Neural progenitor cell (in vitro differentiated cells): Measurements from ENCODE around the gene HOXA5. TPM values are rescaled to one million over a fixed set of nuclear protein-coding genes. Genes with fewer than 3 reads are reported as not detected.
A peak's percentile ranks its signal among the peaks of the same experiment; 100 is the strongest.

Source experiments
- DNase-seq: peaks from one replicate; pipeline ENCODE4 v3.0.0-alpha.2; 2016; ENCODE audit warnings: low spot score
- H2AFZ ChIP-seq: fragments of 200-600 bp; sonication (generic); replicated peaks from 2 replicates; pipeline ENCODE4 v1.6.1; 2016; ENCODE audit warnings: antibody characterized with exemption
- H3F3A ChIP-seq: fragments of 200-600 bp; sonication (generic); 2 replicates; pipeline ENCODE4 v1.6.1; 2016; ENCODE audit warnings: antibody characterized with exemption, low read depth
- H3K27ac ChIP-seq: fragments of 200-600 bp; sonication (generic); 2 replicates; pipeline ENCODE4 v1.5.1; 2016; ENCODE audit warnings: mild to moderate bottlenecking
- H3K27me3 ChIP-seq: fragments of 200-600 bp; sonication (generic); 2 replicates; pipeline ENCODE4 v1.6.1; 2016; ENCODE audit warnings: mild to moderate bottlenecking, moderate library complexity
- H3K36me3 ChIP-seq: fragments of 200-600 bp; sonication (generic); 2 replicates; pipeline ENCODE4 v1.5.1; 2016
- H3K4me1 ChIP-seq: fragments of 200-600 bp; sonication (generic); 2 replicates; pipeline ENCODE4 v1.6.1; 2016; ENCODE audit warnings: mixed run types
- H3K4me2 ChIP-seq: fragments of 200-600 bp; sonication (generic); 2 replicates; pipeline ENCODE4 v1.6.1; 2016
- H3K4me3 ChIP-seq: fragments of 200-600 bp; sonication (generic); 2 replicates; pipeline ENCODE4 v1.5.1; 2016
- H3K79me2 ChIP-seq: fragments of 200-600 bp; sonication (generic); 2 replicates; pipeline ENCODE4 v1.6.1; 2016; ENCODE audit warnings: low read depth
- H3K9ac ChIP-seq: fragments of 200-600 bp; sonication (generic); 2 replicates; pipeline ENCODE4 v1.6.1; 2016
- H3K9me3 ChIP-seq: fragments of 200-600 bp; sonication (generic); 2 replicates; pipeline ENCODE4 v1.5.1; 2016; ENCODE audit warnings: low read depth
- H4K20me1 ChIP-seq: fragments of 200-600 bp; sonication (generic); 2 replicates; pipeline ENCODE4 v1.6.1; 2016; ENCODE audit warnings: low read depth
- H3K27ac Mint-ChIP-seq: 3 replicates; pipeline ENCODE4 v1.8.0; 2021; ENCODE audit warnings: mixed read lengths
- H3K27me3 Mint-ChIP-seq: 2 replicates; pipeline ENCODE4 v1.8.0; 2022; ENCODE audit warnings: low read depth, mild to moderate bottlenecking, inconsistent platforms, moderate library complexity, mixed read lengths; ENCODE audit not compliant: insufficient read depth
- H3K36me3 Mint-ChIP-seq: 3 replicates; pipeline ENCODE4 v1.8.0; 2021; ENCODE audit warnings: mixed read lengths
- H3K4me1 Mint-ChIP-seq: 3 replicates; pipeline ENCODE4 v1.8.0; 2021; ENCODE audit warnings: mixed read lengths
- H3K4me3 Mint-ChIP-seq: 3 replicates; pipeline ENCODE4 v1.8.0; 2021; ENCODE audit warnings: mild to moderate bottlenecking, moderate library complexity, mixed read lengths
- H3K9me3 Mint-ChIP-seq: 3 replicates; pipeline ENCODE4 v1.8.0; 2020; ENCODE audit warnings: mixed read lengths
- EZH2 ChIP-seq: fragments of 200-600 bp; sonication (generic); IDR thresholded peaks from 2 replicates; pipeline ENCODE4 v1.6.1; 2017; ENCODE audit warnings: antibody characterized with exemption, mild to moderate bottlenecking, moderate library complexity
- EZH2phosphoT487 ChIP-seq: fragments of 200-600 bp; sonication (generic); IDR thresholded peaks from 2 replicates; pipeline ENCODE4 v1.6.1; 2017; ENCODE audit warnings: antibody characterized with exemption
- total RNA-seq: library from RNA; depleted of rRNA; stranded (reverse); fragments of >200 nt; gene quantifications from 2 replicates; pipeline ENCODE4 v1.2.3, GENCODE V29; 2015; ENCODE audit warnings: low replicate concordance
- TF ChIP-seq, protein P1 (sequence below): fragments of 200-600 bp; sonication (generic); IDR thresholded peaks from 2 replicates; pipeline ENCODE4 v1.5.1; 2017; ENCODE audit warnings: antibody characterized with exemption, mild to moderate bottlenecking

Gene HOXA5
- total RNA-seq, 1 donor from 2014 or later: not detected

- Histone ChIP-seq H3K4me1 (peaks cover 11% of the 10 kb centered on the region), H3K4me2 (peak overlapping the region; percentile 92), H2AFZ (no peak overlapping the region), H3K9me3 (no peaks in the 10 kb centered on the region), H3F3A (peaks cover 27% of the 10 kb centered on the region), H3K4me3 (peak overlapping the region; percentile 58), H3K27me3 (peaks cover 100% of the 10 kb centered on the region), H3K27ac (no peak overlapping the region), H3K79me2 (no peaks in the 10 kb centered on the region), H3K9ac (no peak overlapping the region), H3K36me3 (no peaks in the 10 kb centered on the region), H4K20me1 (peaks cover 100% of the 10 kb centered on the region)
- Mint-ChIP-seq H3K9me3 (peaks cover 12% of the 10 kb centered on the region), H3K4me1 (peaks cover 10% of the 10 kb centered on the region), H3K4me3 (peak overlapping the region; percentile 72), H3K27ac (no peak overlapping the region), H3K27me3 (peaks cover 95% of the 10 kb centered on the region), H3K36me3 (no peaks in the 10 kb centered on the region)
- DNase-seq: peak; percentile 31
- TF ChIP-seq EZH2phosphoT487 (peak; percentile 54), EZH2 (peak; percentile 93)
- TF ChIP-seq, protein P1, sequence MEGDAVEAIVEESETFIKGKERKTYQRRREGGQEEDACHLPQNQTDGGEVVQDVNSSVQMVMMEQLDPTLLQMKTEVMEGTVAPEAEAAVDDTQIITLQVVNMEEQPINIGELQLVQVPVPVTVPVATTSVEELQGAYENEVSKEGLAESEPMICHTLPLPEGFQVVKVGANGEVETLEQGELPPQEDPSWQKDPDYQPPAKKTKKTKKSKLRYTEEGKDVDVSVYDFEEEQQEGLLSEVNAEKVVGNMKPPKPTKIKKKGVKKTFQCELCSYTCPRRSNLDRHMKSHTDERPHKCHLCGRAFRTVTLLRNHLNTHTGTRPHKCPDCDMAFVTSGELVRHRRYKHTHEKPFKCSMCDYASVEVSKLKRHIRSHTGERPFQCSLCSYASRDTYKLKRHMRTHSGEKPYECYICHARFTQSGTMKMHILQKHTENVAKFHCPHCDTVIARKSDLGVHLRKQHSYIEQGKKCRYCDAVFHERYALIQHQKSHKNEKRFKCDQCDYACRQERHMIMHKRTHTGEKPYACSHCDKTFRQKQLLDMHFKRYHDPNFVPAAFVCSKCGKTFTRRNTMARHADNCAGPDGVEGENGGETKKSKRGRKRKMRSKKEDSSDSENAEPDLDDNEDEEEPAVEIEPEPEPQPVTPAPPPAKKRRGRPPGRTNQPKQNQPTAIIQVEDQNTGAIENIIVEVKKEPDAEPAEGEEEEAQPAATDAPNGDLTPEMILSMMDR: no peak
These were observed 46.5 kb downstream of the HOXA5 start for GRCh38 chr7:27096768-27097514.

DNA sequence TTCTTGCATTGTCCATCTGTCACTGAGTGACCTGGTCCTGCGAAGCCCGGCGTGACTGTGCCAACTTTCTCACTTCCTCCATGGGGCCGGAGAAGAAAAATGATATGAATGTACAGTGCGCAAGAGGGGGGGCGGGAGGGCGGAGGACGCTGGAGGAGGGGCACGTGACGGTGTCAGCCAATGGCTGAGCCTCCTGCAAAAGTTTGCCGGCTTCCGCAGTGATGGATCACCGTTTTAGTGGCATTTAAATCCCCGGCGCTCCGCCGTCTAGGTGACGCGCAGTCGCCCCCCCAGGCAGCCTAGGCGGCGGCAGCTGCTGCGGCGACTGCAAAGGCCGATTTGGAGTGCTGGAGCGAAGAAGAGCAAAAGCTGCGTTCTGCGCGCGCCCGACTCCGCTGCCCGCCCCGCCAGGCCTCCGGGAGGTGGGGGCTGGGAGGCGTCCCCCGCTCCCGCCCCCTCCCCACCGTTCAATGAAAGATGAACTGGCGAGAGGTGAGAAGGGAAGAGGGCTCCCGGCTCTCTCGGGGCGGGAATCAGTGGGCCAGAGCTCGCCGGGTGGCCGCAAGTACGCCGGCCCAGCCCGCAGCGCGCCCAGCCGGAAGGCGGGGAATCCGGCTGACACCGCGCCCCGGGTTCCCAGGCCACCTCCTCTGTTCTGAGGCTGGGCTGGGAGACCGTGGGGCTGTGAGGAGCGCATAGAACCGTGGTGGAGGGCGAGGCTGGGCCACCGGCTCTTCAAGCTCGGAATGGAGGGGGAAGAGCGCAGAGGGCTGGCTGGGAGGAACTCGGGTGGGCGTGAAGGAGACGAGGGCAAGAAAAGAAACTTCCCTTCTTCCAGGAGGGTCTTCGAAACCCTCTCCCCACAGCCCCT lies 47.3 kb downstream of the HOXA5 start, which contains the start of gene HOXA1:
HOXA1 (minus strand) TSS at position 104 of the 871 bp plus-strand sequence; CDS start at position 16, 88 bp downstream.
- H3K36me3 Mint-ChIP-seq: no peaks in the 10 kb centered on the region

More for the DNA sequence above, 47.3 kb downstream of the HOXA5 start, which contains the start of gene HOXA1:
- Mint-ChIP-seq H3K9me3 (peaks cover 9% of the 10 kb centered on the region), H3K27ac (no peak within 1 kb of the TSS), H3K4me3 (peak within 1 kb of the TSS; percentile 88), H3K27me3 (peaks cover 95% of the 10 kb centered on the region), H3K4me1 (peaks cover 10% of the 10 kb centered on the region)
- H3K9ac ChIP-seq: no peak within 1 kb of the TSS
- peak within 1 kb of the TSS; percentile 58 for H3K4me3 ChIP-seq
- H3K9me3 ChIP-seq: no peaks in the 10 kb centered on the region
- H3K4me1 ChIP-seq: peaks cover 11% of the 10 kb centered on the region
- H4K20me1 ChIP-seq: peaks cover 94% of the 10 kb centered on the region
- peak within 1 kb of the TSS; percentile 92 for H3K4me2 ChIP-seq
- peak; percentile 90 for TF ChIP-seq EZH2
- peak; percentile 93 for TF ChIP-seq EZH2phosphoT487
- TF ChIP-seq, protein P1: no peak
- H3K79me2 ChIP-seq: no peaks in the 10 kb centered on the region
- DNase-seq: peak; percentile 86
- no peaks in the 10 kb centered on the region for H3K36me3 ChIP-seq
- peaks cover 19% of the 10 kb centered on the region for H3F3A ChIP-seq
- H3K27ac ChIP-seq: no peak within 1 kb of the TSS
- H2AFZ ChIP-seq: peak within 1 kb of the TSS; percentile 72
- peaks cover 100% of the 10 kb centered on the region for H3K27me3 ChIP-seq
